Fibroblast of lung (primary cell): Measurements from ENCODE around the gene DDR1.

ENCODE experiments used
- CTCF ChIP-seq, 2 donors: IDR thresholded peaks in 1 of 2; conservative IDR thresholded peaks in 1 of 2; 1 replicate in 1 of 2; 2 replicates in 1 of 2; pipeline ENCODE4 v1.5.1; 2011 to 2012; ENCODE audit warnings: low read length in 2 of 2, control low read depth in 1 of 2, inconsistent platforms in 1 of 2, low read depth in 1 of 2, mild to moderate bottlenecking in 1 of 2
- EZH2 ChIP-seq: IDR thresholded peaks from 2 replicates; pipeline ENCODE4 v1.5.1; 2012; ENCODE audit warnings: low read length, control low read depth, mild to moderate bottlenecking; ENCODE audit errors: missing control alignments

- TF ChIP-seq EZH2 (no peak), CTCF (conservative IDR thresholded peaks at IDR 0.05 in 1 of 2, IDR thresholded peaks at IDR 0.05 in 1 of 2; ENCODE audit: low read depth in 1 of 2, low read length in 2 of 2) (no peak)
These were observed 32.7 kb downstream of the DDR1 start for GRCh38 chr6:30917041-30917440.
